Body of pancreas (tissue), 4 donors: ENCODE results near the gene PMPCA. TPM values are rescaled to one million over a fixed set of nuclear protein-coding genes. Genes with fewer than 3 reads are reported as not detected.
"Not testable (repeated sequence)": the region's sequence is repeated elsewhere in the genome, so short reads cannot be mapped to it uniquely, and the experiment has no call there.

Experiments used
- ATAC-seq: fragments of 150-250 bp; one replicate; pipeline ENCODE4 v1.9.1; 2016
- DNase-seq, 4 donors: peaks; one replicate each; pipeline ENCODE4 v3.0.0-alpha.2; 2019
- H3K27ac ChIP-seq, 4 donors: fragments of 200-600 bp; sonication (generic); 1 replicate in 3 of 4; 2 replicates in 1 of 4; pipeline versions ENCODE4 v1.5.1 to v1.6.1; 2016 to 2019; ENCODE audit warnings: mild to moderate bottlenecking in 1 of 4, mixed read lengths in 1 of 4, moderate library complexity in 1 of 4
- H3K27me3 ChIP-seq, 2 donors: fragments of 200-600 bp; sonication (generic); one replicate each; pipeline ENCODE4 v1.6.0; 2016; ENCODE audit warnings: mild to moderate bottlenecking in 1 of 2
- H3K36me3 ChIP-seq, 2 donors: fragments of 200-600 bp; sonication (generic); replicated peaks in 1 of 2; 2 replicates each; pipeline ENCODE4 v1.5.1; 2016; ENCODE audit warnings: low read depth in 2 of 2; ENCODE audit not compliant: insufficient read depth in 1 of 2
- H3K4me1 ChIP-seq: fragments of 200-600 bp; sonication (generic); one replicate; pipeline ENCODE4 v1.6.0; 2016
- H3K4me3 ChIP-seq, 2 donors: fragments of 200-600 bp; sonication (generic); 1 replicate in 1 of 2; 2 replicates in 1 of 2; pipeline ENCODE4 v1.5.1; 2016 to 2019
- H3K9me3 ChIP-seq, 3 donors: fragments of 200-600 bp; sonication (generic); 1 replicate in 2 of 3; 2 replicates in 1 of 3; pipeline ENCODE4 v1.5.1; 2016
- CTCF ChIP-seq, 7 experiments: fragments of 450-650 bp in 4 of 7; fragments of 200-600 bp in 3 of 7; sonication (generic) in 3 of 7; IDR thresholded peaks; one replicate each; pipeline ENCODE4 v1.5.1; 2016 to 2019; ENCODE audit warnings: antibody characterized with exemption in 7 of 7
- POLR2A ChIP-seq, 3 donors: fragments of 450-650 bp; IDR thresholded peaks; one replicate each; pipeline ENCODE4 v1.6.1; 2016; ENCODE audit warnings: antibody characterized with exemption in 3 of 3, mild to moderate bottlenecking in 2 of 3
- WGBS, 2 donors: methylation state at CpG; one replicate each; pipeline ENCODE4 v1.1.5; 2017; 5-methylcytosine and 5-hydroxymethylcytosine counted together
- intact Hi-C: fragments of 100-400 bp; cut with DNase I; formaldehyde crosslinking; loops from one replicate; pipeline ENCODE4 v1.15.1; 2023
- total RNA-seq, 2 donors: library from RNA; depleted of rRNA; stranded (reverse); fragments of >200 nt; gene quantifications; one replicate each; pipeline ENCODE4 v1.1.0, GENCODE V29; 2016

The PMPCA gene
- total RNA-seq, 2 donors from 2014 or later: 23.6 to 25.1 TPM

DNA sequence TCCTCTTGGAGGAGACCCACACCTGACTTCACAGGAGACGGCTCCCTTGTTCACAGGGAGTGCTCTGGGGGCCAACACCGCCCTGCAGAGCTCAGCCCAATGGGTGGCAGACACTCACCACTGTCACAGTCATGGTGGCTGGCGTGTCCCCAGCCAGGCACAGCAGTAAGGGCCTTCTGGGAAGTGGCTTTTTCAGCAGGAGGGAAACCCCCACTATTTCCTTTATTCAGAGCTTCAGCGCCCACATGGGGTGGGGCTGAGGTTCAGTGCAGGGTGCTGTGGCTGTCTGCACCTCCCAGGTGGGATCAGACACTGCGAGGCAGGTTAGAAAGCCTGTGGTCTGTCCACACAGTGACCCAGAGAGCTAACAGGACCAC, 6.9 kb upstream of the PMPCA start:
- no peak for ATAC-seq
- intact Hi-C loops: loop anchor here (5.0 kb wide), 2 partner anchors 66 to 86 kb away; no protein-coding TSS in a partner anchor
- no peaks in the 10 kb centered on the region for H3K27me3 ChIP-seq
- peaks cover 17% of the 10 kb centered on the region for H3K4me1 ChIP-seq
- TF ChIP-seq CTCF (IDR thresholded peaks at IDR 0.05): no peak
- no peak for TF ChIP-seq POLR2A (IDR thresholded peaks at IDR 0.05)
- no peak overlapping the region for H3K4me3 ChIP-seq
- H3K36me3 ChIP-seq: peaks cover 0 to 7% of the 10 kb centered on the region in 2 donors
- H3K9me3 ChIP-seq: no peaks in the 10 kb centered on the region
- 91 to 100% methylated on average over 3 to 5 of the region's 5 CpGs for WGBS, 2 donors
- no peak overlapping the region for H3K27ac ChIP-seq
- no peak for DNase-seq

DNA sequence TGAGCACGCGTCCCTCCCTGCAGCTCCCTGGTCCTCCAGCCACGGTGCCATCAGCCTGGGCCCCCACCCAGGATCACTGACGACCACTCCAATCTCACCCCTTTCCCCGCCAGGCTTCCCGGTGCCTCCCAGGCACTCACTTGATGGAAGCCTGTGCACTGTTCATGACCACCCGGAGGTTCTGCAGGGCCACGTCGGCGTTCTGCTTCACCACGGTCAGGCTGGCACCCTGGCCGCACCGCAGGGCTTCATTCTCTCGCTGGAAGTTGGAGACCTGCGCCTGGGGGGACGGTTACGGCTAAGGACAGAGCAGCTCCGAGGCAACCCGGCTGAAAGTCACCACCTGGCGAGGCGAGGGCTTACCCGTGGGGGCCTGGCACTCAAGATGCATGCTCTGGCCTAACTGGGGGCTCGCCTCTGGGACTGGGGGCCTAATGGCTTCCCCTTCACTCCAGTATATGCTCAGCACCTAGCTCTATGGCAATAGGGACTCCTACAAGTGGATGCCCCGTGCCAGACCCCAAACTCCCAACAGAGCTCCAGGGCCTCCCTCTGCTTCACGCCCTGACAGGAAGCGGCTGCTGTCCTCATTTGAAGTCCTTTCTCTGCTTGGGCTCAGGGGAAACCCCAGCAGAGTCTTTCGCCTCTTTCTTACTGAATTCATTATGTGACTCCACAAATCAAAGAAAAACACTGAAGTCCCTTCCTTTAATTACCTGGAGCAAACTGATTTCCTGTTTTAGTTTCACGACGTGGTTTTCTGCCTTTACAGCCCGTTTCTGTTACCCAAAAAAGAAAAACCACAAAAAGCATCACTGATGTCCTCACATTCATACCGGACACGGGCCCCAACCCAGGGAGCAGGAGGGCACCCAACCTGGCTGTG, 6.3 kb upstream of the PMPCA start:
- 87 to 92% methylated on average over 26 to 30 of the region's 32 CpGs for WGBS, 2 donors
- no peak for ATAC-seq
- Histone ChIP-seq H3K4me1 (peaks cover 17% of the 10 kb centered on the region), H3K4me3 (no peak overlapping the region), H3K27me3 (no peaks in the 10 kb centered on the region), H3K36me3 (peaks cover 0 to 7% of the 10 kb centered on the region in 2 donors), H3K27ac (no peak overlapping the region), H3K9me3 (no peaks in the 10 kb centered on the region)
- no peak for DNase-seq
- TF ChIP-seq CTCF (IDR thresholded peaks at IDR 0.05): no peak
- intact Hi-C loops: loop anchor here (5.0 kb wide), 2 partner anchors 67 to 87 kb away; no protein-coding TSS in a partner anchor

GRCh38 chr9:136404801-136405136, 5.7 kb upstream of the PMPCA start:
- Histone ChIP-seq H3K36me3 (peaks cover 0 to 7% of the 10 kb centered on the region in 2 donors), H3K4me3 (no peak overlapping the region), H3K27me3 (no peaks in the 10 kb centered on the region), H3K27ac (no peak overlapping the region), H3K4me1 (peaks cover 19% of the 10 kb centered on the region), H3K9me3 (no peaks in the 10 kb centered on the region)
- TF ChIP-seq CTCF (IDR thresholded peaks at IDR 0.05) (no peak), POLR2A (IDR thresholded peaks at IDR 0.05) (no peak)
- intact Hi-C loops: loop anchor here (5.0 kb wide), 2 partner anchors 67 to 87 kb away; no protein-coding TSS in a partner anchor
- ATAC-seq (no peak), DNase-seq (no peak)
- 81 to 85% methylated on average over 14 of the region's 14 CpGs for WGBS, 2 donors

- H3K27me3 ChIP-seq: no peaks in the 10 kb centered on the region
- no peak overlapping the region for H3K27ac ChIP-seq
- intact Hi-C loops: no loop called here
- TF ChIP-seq CTCF (IDR thresholded peaks at IDR 0.05) (no peak), POLR2A (IDR thresholded peaks at IDR 0.05) (no peak)
- DNase-seq (no peak), ATAC-seq (no peak)
- H3K4me3 ChIP-seq: no peak overlapping the region
- H3K36me3 ChIP-seq: peaks cover 0 to 7% of the 10 kb centered on the region in 2 donors
- WGBS, 2 donors: 80 to 81% methylated on average over 7 of the region's 7 CpGs
- H3K9me3 ChIP-seq: no peaks in the 10 kb centered on the region
- H3K4me1 ChIP-seq: peaks cover 18% of the 10 kb centered on the region
Observed at GRCh38 chr9:136405481-136405880, 5.0 kb upstream of the PMPCA start.

- H3K4me1 ChIP-seq: peaks cover 15% of the 10 kb centered on the region
- DNase-seq, H3K9me3 ChIP-seq, ATAC-seq, H3K36me3 ChIP-seq, intact Hi-C loops, H3K4me3 ChIP-seq, H3K27me3 ChIP-seq, H3K27ac ChIP-seq: not testable (repeated sequence)
- 91 to 93% methylated on average over 9 to 10 of the region's 10 CpGs for WGBS, 2 donors
Observed at GRCh38 chr9:136405904-136406303, 4.6 kb upstream of the PMPCA start.

GRCh38 chr9:136407061-136407460, 3.4 kb upstream of the PMPCA start:
- H3K27ac ChIP-seq, H3K36me3 ChIP-seq, intact Hi-C loops, H3K9me3 ChIP-seq, ATAC-seq, DNase-seq, H3K27me3 ChIP-seq, H3K4me3 ChIP-seq: not testable (repeated sequence)
- peaks cover 27% of the 10 kb centered on the region for H3K4me1 ChIP-seq
- WGBS, 2 donors: 90 to 92% methylated on average over 27 to 28 of the region's 28 CpGs
